GM18868 (cell line): ENCODE data around the gene CDH15.

Source experiments
- ATAC-seq: cut with Tn5 transposase; IDR thresholded peaks from one replicate; pipeline ENCODE4 v1.9.1; 2021; ENCODE audit warnings: mild to moderate bottlenecking, moderate library complexity; ENCODE audit not compliant: unreplicated experiment

CDH15 gene

DNA sequence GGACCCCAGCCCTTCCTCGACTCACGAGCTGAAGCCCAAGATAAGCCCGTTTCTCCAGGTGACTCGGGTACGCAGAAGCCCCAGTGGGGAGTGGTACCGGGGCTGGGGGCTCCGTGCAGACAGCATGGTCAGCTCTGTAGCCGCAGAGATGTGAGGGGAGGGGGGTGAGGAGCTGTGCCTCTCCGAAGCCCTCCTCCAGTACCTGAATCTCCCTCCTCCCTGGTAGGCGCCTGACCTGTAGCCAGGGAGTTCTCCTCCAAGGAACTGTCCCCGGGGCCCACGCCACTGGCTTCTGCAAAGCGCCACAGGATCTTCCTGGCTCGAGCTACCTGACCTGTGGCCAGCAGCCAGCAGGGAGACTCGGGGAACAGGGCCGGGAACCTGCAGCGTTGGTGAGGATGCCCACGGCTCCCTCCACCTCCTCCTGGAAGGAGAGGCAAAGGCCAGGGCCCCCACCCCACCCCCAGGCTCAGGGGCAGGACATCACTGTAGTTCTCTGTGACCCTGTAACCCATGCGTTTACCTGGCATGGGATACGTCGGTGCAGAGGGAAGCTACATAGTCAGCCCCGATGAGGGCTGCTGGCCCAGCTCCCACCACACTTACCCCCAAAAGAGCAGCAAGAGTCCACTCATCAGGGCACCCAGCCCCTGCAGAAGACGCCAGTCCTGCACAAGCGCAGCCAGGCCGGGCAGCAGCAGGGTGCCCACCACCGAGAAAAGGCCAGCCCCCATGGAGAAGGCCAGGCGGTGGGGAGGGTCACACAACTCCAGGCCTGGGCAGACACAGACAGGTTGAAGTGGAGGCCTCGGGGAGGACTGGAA is 27.1 kb downstream of the CDH15 start:
- no peak for ATAC-seq

DNA sequence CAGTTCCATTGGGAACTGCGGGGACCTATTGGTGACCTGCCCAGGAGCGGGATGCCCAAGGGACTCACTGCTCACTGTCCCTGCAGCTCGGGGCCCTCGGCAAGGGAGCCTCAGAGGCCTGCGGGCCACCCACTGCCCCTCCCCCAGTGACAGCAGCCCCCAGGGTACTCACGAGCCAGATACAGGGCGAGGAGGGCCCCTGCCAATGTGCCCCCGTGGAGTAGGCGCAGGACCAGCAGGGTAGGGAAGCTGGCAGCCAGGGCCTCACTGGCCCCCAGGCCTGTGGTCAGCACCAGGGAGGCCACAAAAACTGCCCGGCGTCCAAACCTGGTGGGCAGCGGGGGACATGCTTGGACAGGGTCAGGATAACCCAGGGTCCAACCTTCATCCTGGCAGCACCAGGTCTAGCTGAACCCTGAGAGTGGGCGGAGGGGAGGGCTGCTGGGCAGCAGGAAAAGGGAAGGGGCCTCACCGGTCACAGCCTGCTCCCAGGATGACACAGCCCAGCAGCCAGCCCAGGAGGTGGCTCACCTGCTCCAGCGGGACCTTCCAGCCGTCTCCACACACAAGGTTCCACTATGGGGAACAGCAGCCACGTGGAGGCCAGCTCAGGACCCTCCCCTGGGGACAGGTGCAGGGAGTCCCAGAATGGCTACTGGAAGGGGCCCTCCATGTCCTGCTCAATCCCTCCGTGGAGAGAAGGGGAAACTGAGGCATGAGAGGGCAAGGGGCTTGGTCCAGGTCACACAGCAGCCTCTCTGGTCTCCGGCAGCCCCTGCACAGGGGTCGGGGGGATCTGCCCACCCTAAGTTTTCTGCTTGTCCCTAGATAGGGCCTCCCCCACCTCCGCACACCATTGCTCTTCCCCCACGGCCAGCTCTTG is 27.9 kb downstream of the CDH15 start:
- no peak for ATAC-seq

DNA sequence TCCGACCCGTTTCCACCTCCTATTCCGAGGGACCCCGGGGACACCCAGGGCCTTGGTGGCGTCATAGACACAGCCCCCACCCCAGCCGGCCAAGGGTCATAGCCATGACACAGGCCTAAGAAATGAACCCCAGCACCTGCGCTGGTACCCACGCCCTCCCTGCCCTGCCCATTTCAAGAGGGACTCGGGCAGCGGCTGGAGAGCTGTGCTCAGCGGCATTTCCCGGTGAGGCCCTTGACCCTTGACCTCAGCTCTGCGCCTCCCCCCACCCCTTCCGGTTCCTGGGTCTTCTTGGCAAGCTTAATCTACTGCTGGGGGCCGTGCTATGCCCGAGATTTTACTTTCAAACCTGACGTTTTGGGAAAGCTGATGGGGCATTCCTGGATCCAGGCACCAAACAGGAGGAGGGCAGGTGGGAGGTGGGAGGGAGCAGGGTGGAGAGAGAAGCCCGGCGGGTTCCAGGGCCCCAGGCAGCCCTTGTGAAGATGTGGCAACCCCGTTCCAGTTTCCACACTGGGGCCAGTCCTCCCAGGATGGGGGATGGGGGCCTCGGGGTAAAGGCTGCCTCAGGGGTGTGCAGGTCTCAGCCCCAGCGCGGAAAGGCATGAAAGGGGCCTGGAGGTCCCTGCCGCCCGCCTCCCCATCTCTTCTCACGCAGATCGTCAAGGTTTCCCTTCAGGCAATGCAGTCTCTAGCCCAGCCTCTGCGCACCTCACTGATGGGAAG is 28.7 kb downstream of the CDH15 start, which contains the start of gene SLC22A31:
Gene SLC22A31 (minus strand): TSS at position 414 of the 726 bp plus-strand sequence. CDS start 36 bp downstream, at position 378.
- ATAC-seq: no peak

DNA sequence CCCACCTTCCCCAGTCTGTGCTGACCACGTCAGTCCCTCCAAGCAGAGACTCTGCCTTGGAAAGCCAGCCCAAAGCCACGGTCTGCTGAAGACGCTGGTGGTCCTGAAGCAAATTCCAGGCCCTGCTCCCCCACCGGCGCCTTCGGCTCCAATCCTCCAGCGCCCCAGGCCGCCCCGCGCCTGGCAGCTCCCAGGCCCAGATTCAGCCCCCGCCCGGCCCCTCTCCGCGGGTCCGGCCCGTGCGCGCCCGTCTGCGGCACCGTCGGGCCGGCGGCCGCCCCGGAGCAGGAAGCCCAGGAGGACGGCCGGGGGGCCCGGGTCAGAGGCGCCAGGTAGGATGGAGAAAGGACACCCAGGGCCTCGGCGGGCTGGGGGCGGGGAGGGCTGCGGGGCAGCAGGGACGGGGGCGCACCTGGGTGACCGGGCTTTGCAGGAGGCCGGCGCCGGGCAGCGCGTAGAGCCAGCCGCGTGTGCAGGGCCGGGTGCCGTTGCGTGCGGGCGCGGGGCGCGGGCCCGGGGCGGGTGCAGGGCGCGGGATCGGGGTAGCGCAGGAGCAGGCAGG is 29.4 kb downstream of the CDH15 start:
- no peak for ATAC-seq

DNA sequence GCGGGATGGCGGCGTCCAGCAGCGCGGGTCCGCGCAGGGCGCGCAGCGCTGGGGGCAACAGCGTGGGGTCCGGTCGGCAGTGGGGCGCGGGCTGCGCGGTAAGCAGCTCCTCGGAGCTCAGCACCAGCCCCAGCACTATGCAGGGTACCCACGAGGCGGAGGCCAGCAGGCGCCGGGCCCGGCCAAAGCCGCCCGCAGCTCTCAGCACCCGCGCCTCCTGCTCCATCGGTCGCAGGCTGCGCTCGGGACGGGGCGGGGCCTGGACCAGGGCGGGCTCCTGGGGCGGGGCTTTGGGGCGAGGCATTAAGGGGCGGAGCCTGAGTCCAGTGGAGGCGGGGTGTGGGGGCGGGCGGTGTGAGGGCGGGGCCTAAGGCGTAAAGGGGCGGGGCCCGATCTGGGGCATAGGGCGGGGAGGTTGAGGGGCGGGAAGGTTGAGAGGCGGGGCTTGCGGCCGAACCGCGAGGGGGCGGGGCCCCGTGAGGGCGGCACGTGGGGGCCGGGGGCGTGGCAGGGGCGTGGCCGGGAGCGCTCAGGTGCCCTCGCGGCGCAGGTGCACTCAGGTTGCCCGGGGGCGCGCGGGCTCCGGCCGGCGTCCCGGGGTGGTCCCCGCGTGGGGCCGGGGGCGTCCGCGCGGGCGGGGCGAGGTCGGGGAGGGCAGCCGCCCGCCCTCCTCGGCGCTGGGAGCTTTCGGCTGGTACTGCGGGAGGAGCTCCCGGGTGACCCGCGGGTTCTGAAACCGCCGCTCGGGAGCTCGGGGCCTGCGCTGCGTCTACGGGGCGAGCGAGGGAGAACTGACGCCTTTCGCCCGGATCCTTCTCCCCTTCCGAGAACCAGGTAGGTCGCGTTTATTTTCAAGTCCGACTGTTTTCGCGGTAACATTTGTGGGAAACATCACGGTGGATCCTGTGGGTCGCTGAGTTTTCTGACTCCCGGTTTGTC is 30.2 kb downstream of the CDH15 start:
- ATAC-seq: no peak

DNA sequence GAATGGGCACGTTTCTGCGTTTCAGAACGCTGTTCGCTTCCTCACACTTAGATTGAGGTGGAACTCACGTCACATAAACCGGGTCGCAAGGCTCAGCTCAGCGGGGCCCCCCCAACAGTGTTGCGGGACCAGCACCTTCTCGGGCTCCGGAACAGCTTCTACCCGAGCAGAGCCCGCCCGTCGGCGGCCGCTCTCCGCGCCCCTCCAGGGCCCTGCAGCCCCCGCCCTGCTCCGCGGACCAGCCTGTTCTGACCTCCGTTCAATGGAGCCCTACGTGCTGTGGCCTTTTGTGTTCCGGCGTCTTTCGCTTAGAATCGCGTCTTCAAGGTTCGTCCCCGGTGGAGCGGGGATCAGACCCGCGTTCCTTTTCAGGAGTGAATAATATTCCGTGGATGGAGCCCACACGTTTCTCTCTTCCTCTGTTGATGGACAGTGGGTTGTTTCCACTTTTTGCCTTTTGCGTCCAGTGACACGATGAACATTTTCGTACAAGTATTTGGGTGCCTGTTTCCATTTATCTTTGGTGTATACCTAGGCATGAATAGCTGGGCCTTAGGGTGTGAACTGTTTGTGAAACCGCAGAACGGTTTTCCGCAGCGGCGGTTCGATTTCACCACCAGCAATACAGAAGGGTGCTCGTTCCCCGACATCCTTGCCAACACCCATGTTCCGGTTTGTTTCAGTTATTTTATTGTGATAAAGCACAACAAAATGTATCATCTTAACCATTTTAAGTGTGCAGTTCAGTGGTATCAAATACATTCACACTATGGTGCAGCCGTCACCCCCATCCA is 31.1 kb downstream of the CDH15 start:
- ATAC-seq: no peak

DNA sequence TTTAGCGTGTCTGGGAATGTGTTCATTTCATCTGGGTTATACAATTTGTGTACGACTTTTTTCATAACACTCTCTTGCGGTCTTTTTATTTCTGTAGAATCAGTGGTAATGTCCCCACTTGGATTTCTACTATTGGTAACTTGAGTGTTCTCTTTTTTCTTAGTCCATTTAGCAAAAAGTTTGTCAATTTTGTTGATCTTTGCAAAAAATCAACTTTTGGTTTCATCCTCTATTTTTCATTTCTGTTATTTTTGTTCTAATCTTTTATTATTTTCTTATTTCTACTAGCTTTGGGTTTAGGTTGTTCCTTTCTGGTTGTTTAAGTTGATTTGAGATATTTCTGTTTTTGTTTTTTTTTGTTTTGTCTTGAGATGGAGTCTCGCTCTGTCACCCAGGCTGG is 36.4 kb downstream of the CDH15 start:
- ATAC-seq: no peak

DNA sequence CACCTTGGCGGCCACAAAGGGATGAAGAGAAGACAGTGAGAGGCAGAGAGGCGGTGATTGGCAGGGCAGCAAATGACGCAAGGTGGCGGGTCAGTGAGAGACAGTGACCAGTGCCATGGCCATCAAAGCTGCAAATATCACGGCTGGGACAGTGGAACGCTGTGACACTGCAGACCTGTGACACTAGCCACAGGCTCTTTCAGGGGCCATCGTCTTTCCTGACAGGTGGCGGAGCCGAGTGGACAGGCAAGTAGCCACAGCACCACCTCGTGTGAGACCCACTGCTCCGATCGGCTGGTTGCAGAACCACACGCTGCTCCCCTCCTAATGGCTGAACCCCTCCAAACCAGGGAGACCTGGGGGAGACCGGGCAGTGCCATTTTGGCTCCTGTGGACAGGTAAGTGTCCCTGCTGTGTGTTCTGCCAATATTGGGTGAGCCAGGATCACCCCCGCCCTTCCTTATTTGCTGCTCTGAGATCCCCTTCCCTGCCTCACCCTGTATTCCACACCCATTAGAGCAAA is 38.0 kb downstream of the CDH15 start:
- ATAC-seq: no peak

DNA sequence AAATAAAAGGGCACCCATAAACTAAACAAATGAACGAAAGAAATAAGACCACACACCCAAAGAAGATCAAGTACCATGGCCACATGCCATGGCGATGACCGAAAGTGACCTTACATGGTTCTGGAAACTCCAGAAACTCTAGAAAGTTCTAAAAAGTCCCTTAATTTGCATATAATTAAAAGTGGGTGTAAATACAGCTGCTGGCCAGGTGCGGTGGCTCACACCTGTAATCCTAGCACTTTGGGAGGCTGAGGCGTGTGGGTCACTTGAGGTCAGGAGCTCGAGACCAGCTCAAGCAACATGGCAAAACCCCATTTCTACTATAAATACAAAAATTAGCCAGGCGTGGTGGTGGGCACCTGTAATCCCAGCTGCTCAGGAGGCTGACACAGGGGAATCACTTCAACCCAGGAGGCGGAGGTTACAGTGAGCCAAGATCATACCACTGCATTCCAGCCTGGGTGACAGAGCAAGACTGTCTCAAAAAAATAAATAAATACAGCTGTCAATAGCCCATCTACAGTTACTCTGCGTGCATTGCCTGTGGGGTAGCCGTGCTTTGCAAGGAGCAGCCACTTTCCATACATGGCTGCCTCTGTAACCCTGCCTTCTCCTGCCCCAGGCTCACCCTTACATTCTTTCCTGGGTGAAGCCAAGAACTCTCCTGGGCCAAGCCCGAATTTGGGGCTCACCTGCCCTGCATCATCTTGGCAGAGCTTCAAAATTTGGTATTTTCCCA is 38.8 kb downstream of the CDH15 start:
- ATAC-seq: no peak

DNA sequence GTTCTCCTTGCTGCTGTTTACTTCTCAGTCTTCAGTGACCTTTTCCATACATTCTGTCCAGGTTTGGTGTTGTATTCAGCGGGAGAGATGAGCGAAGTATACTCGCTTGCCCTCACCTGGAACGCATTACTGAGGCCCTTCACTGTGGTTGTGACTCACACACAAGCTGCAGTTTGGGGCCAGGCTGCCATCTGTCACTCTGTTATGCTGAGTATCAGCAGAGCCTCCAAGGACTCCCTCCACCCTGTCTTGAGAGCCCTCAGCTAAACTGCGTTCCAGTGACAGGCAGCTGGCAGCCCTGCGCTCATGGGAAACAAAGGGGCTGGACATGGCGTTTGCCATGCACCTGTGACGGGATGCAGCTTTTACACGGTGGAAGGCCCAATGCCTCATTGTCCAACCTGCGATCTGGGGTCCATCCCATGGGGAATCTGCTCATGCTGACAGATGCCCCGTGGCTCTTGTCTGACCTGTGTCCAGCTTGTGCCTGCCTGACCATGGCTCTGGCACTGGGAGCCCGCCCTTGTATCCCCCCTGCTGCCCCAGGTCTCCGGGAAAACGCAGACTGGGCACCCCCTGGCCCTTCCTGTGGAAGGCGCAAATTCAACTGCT is 39.5 kb downstream of the CDH15 start:
- no peak for ATAC-seq

DNA sequence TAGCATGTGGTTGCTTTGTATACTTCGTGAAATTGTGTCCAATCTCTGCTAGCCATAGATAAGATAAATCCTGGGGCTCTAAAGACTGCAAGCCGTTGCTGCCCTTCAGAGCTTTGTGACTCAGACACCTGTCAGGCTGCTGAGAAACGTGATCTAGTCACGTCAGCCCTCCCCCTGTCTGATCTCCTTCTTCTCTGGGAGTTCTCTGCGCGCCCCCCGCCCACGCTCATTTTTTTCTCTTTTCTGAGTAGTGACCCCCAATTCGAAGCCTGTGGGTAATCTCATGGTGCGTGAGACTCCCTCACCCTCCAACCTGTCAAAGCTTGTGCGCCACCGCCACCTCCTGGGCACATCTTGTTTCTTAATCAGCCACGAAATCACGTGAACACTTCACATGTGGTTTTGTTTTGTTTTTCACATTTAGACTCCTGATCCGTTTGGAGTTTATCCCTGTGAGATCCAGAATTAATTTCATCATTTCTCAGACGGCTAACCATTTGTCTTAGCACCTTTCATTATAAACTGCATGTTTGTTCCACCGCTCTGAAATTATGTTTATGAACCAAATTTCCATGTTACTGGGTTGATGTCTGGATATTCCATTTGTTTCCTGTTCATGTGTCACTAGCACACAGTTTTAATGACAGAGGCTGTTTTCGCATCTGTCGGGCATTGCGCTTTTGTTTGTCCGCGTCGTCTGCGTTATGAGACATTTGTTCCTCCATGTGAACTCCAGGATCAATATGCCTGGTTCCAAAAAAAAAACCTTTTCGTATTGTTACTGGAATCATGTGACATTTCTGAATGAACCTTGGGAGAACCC is 45.0 kb downstream of the CDH15 start:
- no peak for ATAC-seq

DNA sequence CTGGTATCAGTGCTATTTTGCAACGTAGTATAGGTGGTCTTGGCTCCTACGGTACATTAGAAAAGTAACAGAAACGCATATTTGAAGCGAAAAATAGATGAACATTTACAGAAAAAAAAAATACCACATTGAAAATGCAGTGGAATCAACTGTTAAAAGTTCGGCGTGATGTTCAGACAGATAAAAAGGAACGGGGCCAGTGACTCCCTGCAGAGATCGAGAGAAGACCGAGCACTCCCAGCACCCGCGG is 45.5 kb downstream of the CDH15 start:
- no peak for ATAC-seq

DNA sequence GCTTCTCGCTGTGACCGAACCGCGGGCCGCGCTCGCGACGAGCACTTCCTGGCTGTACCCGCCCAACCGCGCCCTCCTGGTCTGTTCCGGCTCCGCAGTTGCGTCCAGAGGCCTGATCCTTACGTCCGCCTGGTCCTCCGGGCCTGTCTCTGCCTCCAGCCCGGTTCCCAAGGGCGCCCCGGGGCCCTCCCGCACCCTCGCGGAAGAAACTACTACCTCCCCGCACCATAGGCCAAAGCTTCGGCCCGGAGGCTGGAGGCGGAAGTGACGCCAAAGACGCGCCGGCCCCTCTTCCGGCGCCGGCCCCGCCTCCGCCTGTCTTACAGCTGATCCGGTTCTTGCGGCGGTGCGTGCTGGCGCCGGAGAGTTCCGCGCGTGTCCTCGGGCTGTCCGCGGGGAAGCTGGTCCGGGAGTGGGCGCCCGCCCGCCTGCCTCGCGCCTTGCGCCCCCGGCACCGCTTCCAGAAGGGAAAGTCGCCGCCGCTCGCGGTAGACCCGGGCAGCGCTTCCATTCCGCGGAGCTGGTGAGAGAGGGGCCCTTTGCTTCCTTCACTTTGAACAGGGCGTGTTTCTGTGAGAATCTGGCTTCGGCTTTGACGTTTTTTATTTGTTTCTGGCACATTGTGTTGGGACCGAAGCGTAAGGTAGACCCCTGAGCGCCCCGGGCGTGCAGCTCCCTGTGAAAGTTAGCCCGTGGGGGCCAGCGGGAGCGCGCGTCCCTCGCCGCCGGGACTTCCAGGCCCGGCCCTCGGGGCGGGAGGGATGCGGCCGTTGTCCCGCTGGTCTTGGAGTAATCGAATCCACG is 46.0 kb downstream of the CDH15 start, which contains the start of gene ZNF778:
Gene ZNF778 (plus strand): TSS at position 316 of the 804 bp plus-strand sequence. CDS start 3,425 bp downstream, outside the sequence.
- peak; percentile 87 for ATAC-seq

DNA sequence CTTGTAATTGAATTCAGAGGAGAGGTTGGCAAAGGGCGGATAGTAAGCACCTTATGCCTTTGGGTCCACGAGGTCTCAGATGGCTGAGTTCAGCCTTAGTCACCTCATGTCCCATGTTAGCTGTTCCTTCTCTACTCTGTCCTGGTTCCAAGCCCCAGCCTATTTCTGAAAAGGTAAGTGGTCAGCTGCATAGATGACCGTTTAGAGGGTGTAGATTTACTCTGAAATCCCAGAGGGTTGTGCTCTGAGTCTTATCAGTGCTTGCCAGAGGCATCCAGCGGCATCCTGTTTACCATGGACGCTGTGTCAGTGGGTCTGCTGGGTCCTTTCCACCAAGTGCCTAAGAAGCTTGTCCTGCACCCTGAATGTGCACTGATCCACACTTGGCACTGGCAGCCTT is 47.8 kb downstream of the CDH15 start:
- no peak for ATAC-seq

DNA sequence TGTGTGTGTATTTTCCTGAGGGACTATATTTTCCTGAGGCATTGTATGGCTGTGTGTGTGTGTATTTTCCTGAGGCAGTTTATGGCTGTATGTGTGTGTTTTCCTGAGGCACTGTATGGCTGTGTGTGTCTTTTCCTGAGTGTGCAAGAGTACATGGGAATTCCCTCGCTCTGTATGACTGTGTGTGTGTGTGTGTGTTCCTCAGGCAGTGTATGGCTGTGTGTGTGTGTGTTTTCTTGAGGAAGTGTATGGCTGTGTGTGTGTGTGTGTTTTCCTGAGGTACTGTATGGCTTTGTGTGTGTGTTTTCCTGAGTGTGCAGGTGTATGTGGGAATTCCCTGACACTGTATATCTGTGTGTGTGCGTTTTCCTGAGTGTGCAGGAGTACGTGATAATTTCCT is 50.1 kb downstream of the CDH15 start:
- no peak for ATAC-seq

DNA sequence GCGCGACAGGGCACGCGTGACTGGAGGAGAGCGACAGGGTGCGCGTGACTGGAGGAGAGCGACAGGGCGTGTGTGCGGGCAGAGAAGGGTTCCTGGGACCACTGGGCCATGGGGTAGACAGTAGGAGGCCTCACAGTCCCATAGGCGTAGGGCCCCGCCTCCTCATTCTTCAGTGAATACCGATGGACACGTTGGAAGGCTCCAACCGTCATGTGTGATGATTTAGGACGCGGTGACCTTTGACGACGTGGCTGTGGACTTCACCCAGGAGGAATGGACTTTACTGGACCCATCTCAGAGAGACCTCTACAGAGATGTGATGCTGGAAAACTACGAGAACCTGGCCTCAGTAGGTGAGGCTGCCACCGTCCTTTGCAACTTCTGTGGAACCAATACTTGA is 51.4 kb downstream of the CDH15 start:
- ATAC-seq: no peak
